Measurements from ENCODE around the gene KLF9. TPM values are rescaled to one million over a fixed set of nuclear protein-coding genes. Genes with fewer than 3 reads are reported as not detected.
A peak's percentile ranks its signal among the peaks of the same experiment; 100 is the strongest.

KLF9 gene
- total and polyA plus RNA-seq, 4 donors = 2.2 to 77.0 (median 16.7) TPM

DNA sequence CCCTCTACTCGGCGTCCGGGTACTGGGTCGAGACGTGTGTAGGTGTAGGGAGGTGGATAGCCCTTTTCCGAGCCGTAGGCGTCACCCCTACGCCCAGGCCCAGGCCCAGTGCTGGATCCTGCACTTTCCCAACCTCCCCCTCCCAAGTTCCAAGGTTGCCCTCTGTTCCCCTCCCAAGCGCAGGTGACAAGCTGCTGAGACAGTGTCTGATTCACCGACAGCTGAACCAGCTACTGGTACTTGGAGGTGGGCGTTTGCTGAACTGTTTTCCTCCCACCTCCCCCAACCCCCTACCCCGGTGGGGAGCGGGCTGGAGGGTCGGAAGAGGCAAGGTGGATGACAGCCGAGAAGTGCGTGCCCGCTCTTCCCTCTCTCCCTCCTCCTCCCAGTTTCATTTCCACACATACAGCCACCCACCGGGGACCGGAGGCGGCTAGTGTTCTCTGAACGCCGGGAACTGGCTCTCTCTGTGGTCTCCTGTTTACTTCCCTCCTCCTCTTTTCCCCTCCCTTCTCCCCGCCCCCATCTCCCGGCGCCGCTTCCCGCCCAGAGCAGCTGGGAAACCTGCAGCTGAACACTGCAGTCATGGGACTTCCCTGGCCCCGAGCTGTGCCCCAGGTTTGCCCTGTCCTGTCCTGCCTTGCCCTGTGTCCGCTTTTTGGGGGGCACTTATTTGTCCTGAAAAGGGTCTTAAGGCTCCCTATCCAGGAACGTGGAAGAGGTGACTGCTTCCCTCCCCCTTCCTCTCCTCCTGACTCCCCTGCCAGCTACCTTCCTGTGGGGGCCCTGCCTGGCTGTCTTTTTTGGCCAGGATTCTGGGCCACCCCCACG lies 6.2 kb upstream of the KLF9 start:
- Histone ChIP-seq H3K9me3 (ENCODE audit: control insufficient read depth in 4 of 4, low read length in 3 of 4) (no peaks in the 10 kb centered on the region), H3K4me1 (ENCODE audit: control insufficient read depth in 4 of 4, insufficient read depth in 4 of 4, low read length in 3 of 4) (peaks cover 4 to 40% (median 15%) of the 10 kb centered on the region in 4 donors), H3K27me3 (ENCODE audit: control insufficient read depth in 4 of 4, insufficient read depth in 4 of 4, low read length in 3 of 4) (no peaks in the 10 kb centered on the region), H3K36me3 (ENCODE audit: control insufficient read depth in 4 of 4, insufficient read depth in 3 of 4, low read depth in 1 of 4, low read length in 3 of 4) (no peaks in the 10 kb centered on the region), H3K27ac (ENCODE audit: low read depth in 1 of 2, low read length in 2 of 2) (peak overlapping the region; percentile 100), H3K9ac (ENCODE audit: low read depth in 1 of 2, low read length in 2 of 2) (peak overlapping the region; percentile 91 to 97), H3K4me3 (ENCODE audit: low read depth in 1 of 3, low read length in 3 of 3) (peak overlapping the region; percentile 38 to 55 (median 50))
- WGBS = under 1% methylated on average over 32 of the region's 32 CpGs
- peak; percentile 69 for DNase-seq (ENCODE audit: low spot score)
- TF ChIP-seq, protein P1, sequence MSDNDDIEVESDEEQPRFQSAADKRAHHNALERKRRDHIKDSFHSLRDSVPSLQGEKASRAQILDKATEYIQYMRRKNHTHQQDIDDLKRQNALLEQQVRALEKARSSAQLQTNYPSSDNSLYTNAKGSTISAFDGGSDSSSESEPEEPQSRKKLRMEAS (IDR thresholded peaks at IDR 0.05) = peak; percentile 97
- TF ChIP-seq, protein P2, sequence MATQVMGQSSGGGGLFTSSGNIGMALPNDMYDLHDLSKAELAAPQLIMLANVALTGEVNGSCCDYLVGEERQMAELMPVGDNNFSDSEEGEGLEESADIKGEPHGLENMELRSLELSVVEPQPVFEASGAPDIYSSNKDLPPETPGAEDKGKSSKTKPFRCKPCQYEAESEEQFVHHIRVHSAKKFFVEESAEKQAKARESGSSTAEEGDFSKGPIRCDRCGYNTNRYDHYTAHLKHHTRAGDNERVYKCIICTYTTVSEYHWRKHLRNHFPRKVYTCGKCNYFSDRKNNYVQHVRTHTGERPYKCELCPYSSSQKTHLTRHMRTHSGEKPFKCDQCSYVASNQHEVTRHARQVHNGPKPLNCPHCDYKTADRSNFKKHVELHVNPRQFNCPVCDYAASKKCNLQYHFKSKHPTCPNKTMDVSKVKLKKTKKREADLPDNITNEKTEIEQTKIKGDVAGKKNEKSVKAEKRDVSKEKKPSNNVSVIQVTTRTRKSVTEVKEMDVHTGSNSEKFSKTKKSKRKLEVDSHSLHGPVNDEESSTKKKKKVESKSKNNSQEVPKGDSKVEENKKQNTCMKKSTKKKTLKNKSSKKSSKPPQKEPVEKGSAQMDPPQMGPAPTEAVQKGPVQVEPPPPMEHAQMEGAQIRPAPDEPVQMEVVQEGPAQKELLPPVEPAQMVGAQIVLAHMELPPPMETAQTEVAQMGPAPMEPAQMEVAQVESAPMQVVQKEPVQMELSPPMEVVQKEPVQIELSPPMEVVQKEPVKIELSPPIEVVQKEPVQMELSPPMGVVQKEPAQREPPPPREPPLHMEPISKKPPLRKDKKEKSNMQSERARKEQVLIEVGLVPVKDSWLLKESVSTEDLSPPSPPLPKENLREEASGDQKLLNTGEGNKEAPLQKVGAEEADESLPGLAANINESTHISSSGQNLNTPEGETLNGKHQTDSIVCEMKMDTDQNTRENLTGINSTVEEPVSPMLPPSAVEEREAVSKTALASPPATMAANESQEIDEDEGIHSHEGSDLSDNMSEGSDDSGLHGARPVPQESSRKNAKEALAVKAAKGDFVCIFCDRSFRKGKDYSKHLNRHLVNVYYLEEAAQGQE (IDR thresholded peaks at IDR 0.05) = peak; percentile 74
- TF ChIP-seq HNF4G (IDR thresholded peaks at IDR 0.05) (no peak), EGR1 (IDR thresholded peaks at IDR 0.05; ENCODE audit: low read depth in 2 of 2) (peak; percentile 76 to 91), SP1 (IDR thresholded peaks at IDR 0.05) (peak; percentile 76), RAD21 (IDR thresholded peaks at IDR 0.05) (peak; percentile 61 to 68), YY1 (IDR thresholded peaks at IDR 0.05) (peak; percentile 62), TAF1 (conservative IDR thresholded peaks at IDR 0.05) (peak; percentile 83), JUND (IDR thresholded peaks at IDR 0.05) (peak in 1 of 2 donors; percentile 49), FOXA2 (IDR thresholded peaks at IDR 0.05) (peak; percentile 64), HNF4A (conservative IDR thresholded peaks at IDR 0.05) (peak; percentile 25 to 52), RXRA (IDR thresholded peaks at IDR 0.05) (peak; percentile 94 to 95), FOXA1 (IDR thresholded peaks at IDR 0.05) (peak; percentile 74), GABPA (IDR thresholded peaks at IDR 0.05 in 1 of 2, conservative IDR thresholded peaks at IDR 0.05 in 1 of 2) (peak in 1 of 2 donors; percentile 18), NR2F2 (IDR thresholded peaks at IDR 0.05) (no peak)
- TF ChIP-seq, protein P3, sequence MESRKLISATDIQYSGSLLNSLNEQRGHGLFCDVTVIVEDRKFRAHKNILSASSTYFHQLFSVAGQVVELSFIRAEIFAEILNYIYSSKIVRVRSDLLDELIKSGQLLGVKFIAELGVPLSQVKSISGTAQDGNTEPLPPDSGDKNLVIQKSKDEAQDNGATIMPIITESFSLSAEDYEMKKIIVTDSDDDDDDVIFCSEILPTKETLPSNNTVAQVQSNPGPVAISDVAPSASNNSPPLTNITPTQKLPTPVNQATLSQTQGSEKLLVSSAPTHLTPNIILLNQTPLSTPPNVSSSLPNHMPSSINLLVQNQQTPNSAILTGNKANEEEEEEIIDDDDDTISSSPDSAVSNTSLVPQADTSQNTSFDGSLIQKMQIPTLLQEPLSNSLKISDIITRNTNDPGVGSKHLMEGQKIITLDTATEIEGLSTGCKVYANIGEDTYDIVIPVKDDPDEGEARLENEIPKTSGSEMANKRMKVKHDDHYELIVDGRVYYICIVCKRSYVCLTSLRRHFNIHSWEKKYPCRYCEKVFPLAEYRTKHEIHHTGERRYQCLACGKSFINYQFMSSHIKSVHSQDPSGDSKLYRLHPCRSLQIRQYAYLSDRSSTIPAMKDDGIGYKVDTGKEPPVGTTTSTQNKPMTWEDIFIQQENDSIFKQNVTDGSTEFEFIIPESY (IDR thresholded peaks at IDR 0.05) = peak; percentile 60
- TF ChIP-seq, protein P4, sequence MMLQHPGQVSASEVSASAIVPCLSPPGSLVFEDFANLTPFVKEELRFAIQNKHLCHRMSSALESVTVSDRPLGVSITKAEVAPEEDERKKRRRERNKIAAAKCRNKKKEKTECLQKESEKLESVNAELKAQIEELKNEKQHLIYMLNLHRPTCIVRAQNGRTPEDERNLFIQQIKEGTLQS (IDR thresholded peaks at IDR 0.05) = no peak
- TF ChIP-seq, protein P5, sequence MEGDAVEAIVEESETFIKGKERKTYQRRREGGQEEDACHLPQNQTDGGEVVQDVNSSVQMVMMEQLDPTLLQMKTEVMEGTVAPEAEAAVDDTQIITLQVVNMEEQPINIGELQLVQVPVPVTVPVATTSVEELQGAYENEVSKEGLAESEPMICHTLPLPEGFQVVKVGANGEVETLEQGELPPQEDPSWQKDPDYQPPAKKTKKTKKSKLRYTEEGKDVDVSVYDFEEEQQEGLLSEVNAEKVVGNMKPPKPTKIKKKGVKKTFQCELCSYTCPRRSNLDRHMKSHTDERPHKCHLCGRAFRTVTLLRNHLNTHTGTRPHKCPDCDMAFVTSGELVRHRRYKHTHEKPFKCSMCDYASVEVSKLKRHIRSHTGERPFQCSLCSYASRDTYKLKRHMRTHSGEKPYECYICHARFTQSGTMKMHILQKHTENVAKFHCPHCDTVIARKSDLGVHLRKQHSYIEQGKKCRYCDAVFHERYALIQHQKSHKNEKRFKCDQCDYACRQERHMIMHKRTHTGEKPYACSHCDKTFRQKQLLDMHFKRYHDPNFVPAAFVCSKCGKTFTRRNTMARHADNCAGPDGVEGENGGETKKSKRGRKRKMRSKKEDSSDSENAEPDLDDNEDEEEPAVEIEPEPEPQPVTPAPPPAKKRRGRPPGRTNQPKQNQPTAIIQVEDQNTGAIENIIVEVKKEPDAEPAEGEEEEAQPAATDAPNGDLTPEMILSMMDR (IDR thresholded peaks at IDR 0.05; ENCODE audit: low read depth, low read length, missing input control) = no peak

All from liver (tissue), 9 donors.